C4-2B (cell line): ENCODE measurements around the gene TNFRSF8.

Experiments used
- CTCF ChIP-seq: fragments of 450-650 bp; conservative IDR thresholded peaks from 2 replicates; pipeline ENCODE4 v1.5.1; 2017; ENCODE audit warnings: mild to moderate bottlenecking
- ZFX ChIP-seq: fragments of 450-650 bp; IDR thresholded peaks from 2 replicates; pipeline ENCODE4 v1.6.1; 2017

GRCh38 chr1:12080156-12080555 is 17.1 kb downstream of the TNFRSF8 start:
- TF ChIP-seq CTCF, result no peak
- TF ChIP-seq ZFX, result no peak
